Aorta (tissue), 5 donors: Measurements from ENCODE around the gene CRTC1. TPM values are rescaled to one million over a fixed set of nuclear protein-coding genes. Genes with fewer than 3 reads are reported as not detected.
A peak's percentile ranks its signal among the peaks of the same experiment; 100 is the strongest.

ENCODE experiments used
- ATAC-seq: fragments of 200-7000 bp; cut with Tn5 transposase; one replicate; pipeline ENCODE4 v1.9.1; 2022; ENCODE audit warnings: moderate library complexity; ENCODE audit not compliant: low FRiP score
- DNase-seq, 2 donors: peaks; one replicate each; pipeline ENCODE4 v3.0.0-alpha.2; 2020
- H3K27ac ChIP-seq, 2 donors: one replicate each; pipeline ENCODE4 v1.5.1; 2013; ENCODE audit warnings: low read length in 2 of 2, mild to moderate bottlenecking in 2 of 2, moderate library complexity in 2 of 2, control low read depth in 1 of 2, inconsistent platforms in 1 of 2, low read depth in 1 of 2
- H3K27me3 ChIP-seq, 2 donors: one replicate each; pipeline ENCODE4 v1.6.1; 2013; ENCODE audit warnings: control low read depth in 1 of 2, low read length in 1 of 2, mild to moderate bottlenecking in 1 of 2, moderate library complexity in 1 of 2; ENCODE audit not compliant: insufficient read depth in 2 of 2, control insufficient read depth in 1 of 2
- H3K36me3 ChIP-seq, 2 donors: one replicate each; pipeline ENCODE4 v1.6.1; 2013; ENCODE audit warnings: control low read depth in 1 of 2, low read length in 1 of 2, mild to moderate bottlenecking in 1 of 2; ENCODE audit not compliant: insufficient read depth in 2 of 2, control insufficient read depth in 1 of 2
- H3K4me1 ChIP-seq, 2 donors: one replicate each; pipeline ENCODE4 v1.6.1; 2013; ENCODE audit warnings: low read length in 2 of 2, control low read depth in 1 of 2, mild to moderate bottlenecking in 1 of 2, moderate library complexity in 1 of 2; ENCODE audit not compliant: insufficient read depth in 2 of 2, control insufficient read depth in 1 of 2
- H3K4me3 ChIP-seq, 2 donors: one replicate each; pipeline ENCODE4 v1.5.1; 2013; ENCODE audit warnings: low read length in 2 of 2, control low read depth in 1 of 2, mild to moderate bottlenecking in 1 of 2
- H3K9me3 ChIP-seq: one replicate; pipeline ENCODE4 v1.6.1; 2013; ENCODE audit warnings: mild to moderate bottlenecking, low read length; ENCODE audit not compliant: control insufficient read depth
- WGBS, 2 donors: extraction: QIAGEN DNeasy Blood & Tissue Kit; methylation state at CpG; one replicate each; pipeline ENCODE4 v1.1.7; 2013; 5-methylcytosine and 5-hydroxymethylcytosine counted together
- intact Hi-C, 2 donors: fragments of 100-400 bp; cut with DNase I; formaldehyde crosslinking; loops; one replicate each; pipeline versions ENCODE4 v1.14.2 to v1.15.0; 2022
- long read RNA-seq, 2 donors: library from polyadenylated mRNA; unstranded; transcript quantifications; one replicate each; pipeline ENCODE4 v2.0.0, GENCODE V29; 2020 to 2021
- polyA plus RNA-seq, 2 donors: library from polyadenylated mRNA; stranded (reverse); fragments of 200-250 nt; gene quantifications; one replicate each; pipeline ENCODE4 v1.2.3, GENCODE V29; 2013
- total RNA-seq, 2 donors: library from RNA; stranded (reverse); fragmentation: NEBNext Ultra II Directional; extraction: Animal tissue kit (Norgen Biotek cat#: 25700); gene quantifications; one replicate each; pipeline ENCODE4 v1.2.1, GENCODE V29; 2021
- donor health status: healthy with polysubstance abuse.
- donor health status: Bipolar disorder and iron deficiency.
- donor health status: DM: no; HTN: no; CAD: no.
- donor health status: DM: no; HTN: no; CAD: no.
- donor health status: DM: yes; HTN: yes; CAD: no.

The CRTC1 gene
- total RNA-seq, result 10 to 100 TPM in 1 of 2 donors, 1 to 10 TPM in 1; 9.5 to 16.5 TPM
- 10 to 100 TPM in 1 of 2 donors, 1 to 10 TPM in 1; 3.6 to 11.9 TPM for polyA plus RNA-seq
- long read RNA-seq, donor 1, partial matches to known transcripts, result 6 of 23 reads
- long read RNA-seq, donor 1, other reads (novel, unspliced or antisense), result 17 of 23 reads
- long read RNA-seq, donor 2, partial matches to known transcripts, result 5 of 22 reads
- long read RNA-seq, donor 2, other reads (novel, unspliced or antisense), result 17 of 22 reads

DNA sequence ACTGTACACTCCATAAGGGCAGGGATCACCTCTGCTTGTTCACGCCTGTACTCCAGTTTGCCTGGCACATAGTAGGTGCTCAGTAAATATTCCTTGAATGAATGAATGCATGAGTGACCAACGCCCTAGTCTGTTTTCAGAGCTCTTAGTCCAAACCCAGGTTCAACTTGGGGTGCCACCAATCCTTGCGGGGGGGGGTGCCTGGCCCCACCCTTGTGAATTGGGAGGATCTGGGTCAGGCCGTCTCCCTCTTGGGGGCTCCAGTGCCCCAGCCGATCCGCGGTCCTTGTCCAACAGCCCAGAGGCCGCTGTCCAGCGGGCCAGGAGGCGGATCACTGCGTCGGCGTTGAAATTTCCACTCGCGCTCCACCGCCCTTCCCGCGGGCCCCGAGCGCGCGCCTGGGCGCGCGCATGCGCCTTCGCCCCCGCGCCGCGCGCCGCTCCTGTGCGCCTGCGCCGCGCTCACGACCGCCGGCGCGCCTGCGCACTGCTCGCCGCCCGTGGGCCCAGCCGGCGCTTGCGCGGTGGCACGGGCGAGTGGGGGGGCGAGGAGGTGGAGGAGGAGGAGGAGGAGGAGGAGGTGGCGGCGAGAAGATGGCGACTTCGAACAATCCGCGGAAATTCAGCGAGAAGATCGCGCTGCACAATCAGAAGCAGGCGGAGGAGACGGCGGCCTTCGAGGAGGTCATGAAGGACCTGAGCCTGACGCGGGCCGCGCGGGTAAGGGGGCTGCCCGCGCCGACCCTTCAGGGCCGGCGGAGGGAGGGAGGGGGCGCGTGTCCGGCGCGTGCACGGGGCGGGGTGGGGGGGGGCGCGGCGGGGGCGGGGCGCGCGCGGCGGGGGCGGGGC lies at the start of gene CRTC1:
Gene CRTC1 (plus strand): TSS at position 572 of the 849 bp plus-strand sequence. CDS start 23 bp downstream, at position 595.
- peak within 1 kb of the TSS in 1 of 2 donors; percentile 42 for H3K27ac ChIP-seq
- no peaks in the 10 kb centered on the region for H3K9me3 ChIP-seq
- H3K4me3 ChIP-seq, result peak within 1 kb of the TSS; percentile 43 to 46
- intact Hi-C loops, result loop anchor here in 1 of 2 donors (5.0 to 10.0 kb wide), 3 partner anchors 46 to 161 kb away; partner anchors contain the start of gene KLHL26
- ATAC-seq, result peak; percentile 86
- no peaks in the 10 kb centered on the region for H3K4me1 ChIP-seq
- DNase-seq, result peak; percentile 93 to 97
- WGBS, 2 donors, result 1 to 2% methylated on average over 52 to 93 of the region's 93 CpGs
- H3K36me3 ChIP-seq, result no peaks in the 10 kb centered on the region
- H3K27me3 ChIP-seq, result no peaks in the 10 kb centered on the region

DNA sequence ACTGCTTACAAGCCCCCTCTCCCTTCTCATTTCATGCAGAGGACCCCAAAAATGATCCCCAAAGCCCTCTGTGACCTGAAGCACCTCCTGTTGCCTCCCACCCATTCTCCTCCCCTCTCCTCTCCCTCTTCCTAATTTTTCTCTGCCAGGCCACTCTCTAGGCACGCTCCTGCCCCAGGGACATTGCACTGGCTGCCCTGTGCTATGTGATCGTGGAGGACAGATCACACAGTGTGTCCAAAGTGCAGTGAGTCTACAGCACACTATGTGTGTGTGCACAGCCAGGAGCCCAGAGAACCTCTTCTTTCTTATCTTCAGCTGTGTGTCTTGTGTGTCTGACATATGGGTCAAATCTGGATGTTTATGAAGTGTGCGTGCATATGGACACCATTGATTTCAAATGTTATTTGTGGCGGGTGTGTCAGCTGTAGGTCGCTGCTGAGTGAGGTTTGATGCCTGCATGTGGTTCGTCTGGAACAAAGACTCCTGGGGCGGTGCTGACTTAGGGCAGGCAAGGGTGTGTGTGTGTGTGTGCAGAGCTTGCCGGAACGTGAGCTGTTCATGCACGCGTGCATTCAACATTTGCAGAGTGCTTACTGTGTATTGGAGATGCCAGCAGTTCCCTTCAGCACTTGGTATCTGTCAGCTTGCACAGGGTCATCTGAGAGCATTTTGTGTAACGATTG lies 48.7 kb upstream of the CRTC1 start:
- ATAC-seq, result no peak
- H3K4me3 ChIP-seq, result no peak overlapping the region
- no peak for DNase-seq
- no peaks in the 10 kb centered on the region for H3K9me3 ChIP-seq
- intact Hi-C loops, result loop anchor here in 1 of 2 donors (5.0 kb wide), 1 partner anchor 48 kb away; the partner anchor contains the start of gene CRTC1
- H3K36me3 ChIP-seq, result no peaks in the 10 kb centered on the region
- WGBS, 2 donors, result 43 to 49% methylated on average over 12 of the region's 12 CpGs
- no peaks in the 10 kb centered on the region for H3K4me1 ChIP-seq
- H3K27me3 ChIP-seq, result no peaks in the 10 kb centered on the region
- H3K27ac ChIP-seq, result no peak overlapping the region

DNA sequence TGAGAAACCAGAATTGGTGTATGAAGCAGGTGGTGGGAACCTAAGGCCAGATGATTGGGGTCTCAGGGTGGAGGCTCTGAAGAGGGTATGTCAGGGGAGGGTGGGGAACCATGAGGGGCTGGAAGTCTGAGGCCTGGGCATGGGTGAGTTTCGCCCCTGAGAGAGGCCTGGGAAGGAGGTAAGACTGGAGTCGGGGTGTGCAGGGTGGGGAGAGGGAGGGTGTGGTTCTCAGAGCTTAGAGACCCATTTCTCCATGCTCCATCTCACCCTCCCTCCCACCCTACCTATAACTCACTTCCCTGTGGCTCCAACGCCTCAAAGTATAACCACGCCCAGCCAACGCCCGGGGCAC lies 47.7 kb upstream of the CRTC1 start:
- intact Hi-C loops, result loop anchor here in 1 of 2 donors (5.0 kb wide), 1 partner anchor 46 kb away; the partner anchor contains the start of gene CRTC1
- no peak for DNase-seq
- no peaks in the 10 kb centered on the region for H3K9me3 ChIP-seq
- H3K27ac ChIP-seq, result no peak overlapping the region
- no peaks in the 10 kb centered on the region for H3K36me3 ChIP-seq
- H3K4me3 ChIP-seq, result no peak overlapping the region
- H3K27me3 ChIP-seq, result no peaks in the 10 kb centered on the region
- H3K4me1 ChIP-seq, result no peaks in the 10 kb centered on the region
- no peak for ATAC-seq
- WGBS, 2 donors, result 11 to 23% methylated on average over 6 of the region's 6 CpGs

- Histone ChIP-seq H3K27ac (peak overlapping the region in 1 of 2 donors; percentile 45), H3K4me3 (peak overlapping the region in 1 of 2 donors; percentile 52), H3K4me1 (no peaks in the 10 kb centered on the region), H3K9me3 (no peaks in the 10 kb centered on the region), H3K36me3 (no peaks in the 10 kb centered on the region), H3K27me3 (no peaks in the 10 kb centered on the region)
- ATAC-seq, result peak; percentile 98
- peak; percentile 99 to 100 for DNase-seq
- WGBS, 2 donors, result 2 to 3% methylated on average over 39 to 44 of the region's 44 CpGs
- intact Hi-C loops, result loop anchor here in 1 of 2 donors (5.0 kb wide), 1 partner anchor 46 kb away; the partner anchor contains the start of gene CRTC1
These were observed 47.1 kb upstream of the CRTC1 start for GRCh38 chr19:18636183-18636968.

GRCh38 chr19:18636969-18637629 lies 46.4 kb upstream of the CRTC1 start, which contains the start of gene KLHL26:
Gene KLHL26 (plus strand): TSS chr19:18637028. CDS start chr19:18637055, 27 bp downstream.
- Histone ChIP-seq H3K4me1 (no peaks in the 10 kb centered on the region), H3K27me3 (no peaks in the 10 kb centered on the region), H3K4me3 (peak within 1 kb of the TSS; percentile 52 to 60), H3K9me3 (no peaks in the 10 kb centered on the region), H3K36me3 (no peaks in the 10 kb centered on the region), H3K27ac (peak within 1 kb of the TSS in 1 of 2 donors; percentile 87)
- intact Hi-C loops, result loop anchor here in 1 of 2 donors (5.0 kb wide), 1 partner anchor 45 kb away; the partner anchor contains the start of gene CRTC1
- DNase-seq, result no peak
- no peak for ATAC-seq
- WGBS, 2 donors, result 6 to 7% methylated on average over 42 to 47 of the region's 47 CpGs

DNA sequence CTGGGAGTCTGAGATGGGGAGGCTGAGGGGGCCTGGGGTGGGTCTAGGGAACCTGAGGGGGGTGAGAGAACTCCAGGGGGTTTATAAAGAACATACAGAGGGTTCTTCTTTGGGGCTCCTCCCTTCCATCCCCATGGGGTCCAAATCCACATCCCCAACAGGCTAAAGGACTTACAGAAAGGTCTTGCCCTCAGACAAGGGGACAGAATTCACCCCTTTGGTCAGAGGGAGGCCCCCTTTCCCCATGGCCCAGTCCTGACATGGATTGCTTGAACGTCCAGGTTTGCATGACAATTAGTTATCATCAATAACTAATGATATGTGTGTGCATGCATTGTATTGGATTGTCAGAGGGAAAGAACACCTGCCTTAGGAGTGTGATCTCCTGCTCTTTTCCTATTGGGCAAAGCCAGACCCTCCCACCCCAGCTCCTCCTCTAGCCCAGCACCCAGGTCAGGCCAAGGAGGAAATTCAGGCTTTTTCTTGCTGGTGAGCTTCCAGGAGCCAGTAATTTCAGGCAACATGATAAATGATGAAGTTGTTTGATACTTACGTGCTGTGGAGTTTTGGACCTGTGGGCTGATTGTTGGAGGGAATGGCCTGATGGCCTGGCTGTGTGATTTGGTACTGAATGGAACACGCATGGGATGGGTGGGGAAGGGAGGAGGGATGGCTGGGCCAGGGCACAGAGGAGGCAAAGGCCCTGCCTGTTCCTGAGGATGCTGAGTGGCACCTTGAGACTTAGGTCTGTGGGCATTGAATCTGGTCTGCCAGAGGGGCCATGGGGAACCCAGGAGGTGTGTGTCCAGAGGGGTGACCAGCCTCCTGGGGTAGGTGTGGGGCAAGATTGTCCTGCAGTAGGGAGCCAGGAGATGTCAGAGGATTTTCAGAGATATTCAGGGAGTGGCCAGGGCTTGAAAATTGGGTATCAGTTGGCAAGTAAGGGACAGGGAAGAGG lies 45.5 kb upstream of the CRTC1 start:
- Histone ChIP-seq H3K36me3 (no peaks in the 10 kb centered on the region), H3K4me3 (peak overlapping the region in 1 of 2 donors; percentile 52), H3K9me3 (no peaks in the 10 kb centered on the region), H3K27me3 (no peaks in the 10 kb centered on the region), H3K4me1 (no peaks in the 10 kb centered on the region), H3K27ac (peak overlapping the region in 1 of 2 donors; percentile 87)
- no peak for ATAC-seq
- WGBS, 2 donors, result 5 to 16% methylated on average over 3 of the region's 3 CpGs
- intact Hi-C loops, result loop anchor here in 1 of 2 donors (5.0 kb wide), 1 partner anchor 44 kb away; the partner anchor contains the start of gene CRTC1
- no peak for DNase-seq

DNA sequence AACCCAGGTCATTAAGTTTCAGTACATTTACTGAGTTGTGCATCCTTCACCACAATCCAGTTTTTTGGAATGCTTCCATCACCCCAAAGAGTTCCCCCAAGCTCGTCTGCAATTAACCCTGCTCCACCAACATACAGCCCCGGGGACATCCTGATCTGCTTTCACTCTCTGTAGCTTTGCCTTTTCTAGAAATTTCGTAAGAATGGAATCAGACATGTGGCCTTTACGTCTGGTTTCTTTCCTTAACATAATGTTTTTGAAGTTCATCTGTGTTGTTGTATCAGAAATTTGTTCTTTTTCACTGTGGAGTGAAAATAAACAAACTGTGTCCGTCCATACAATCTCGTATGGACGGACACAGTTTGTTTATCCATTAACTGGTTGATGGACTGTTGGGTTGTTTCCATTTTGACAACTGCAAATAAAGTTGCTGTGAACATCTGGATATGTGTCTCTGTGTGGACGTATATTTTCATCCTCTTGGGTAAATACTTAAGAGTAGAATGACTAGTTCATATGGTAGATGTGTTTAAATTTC lies 43.7 kb upstream of the CRTC1 start:
- no peak overlapping the region for H3K4me3 ChIP-seq
- WGBS, 2 donors, result 72 to 74% methylated on average over 8 of the region's 8 CpGs
- no peaks in the 10 kb centered on the region for H3K4me1 ChIP-seq
- ATAC-seq (no peak), DNase-seq (no peak)
- intact Hi-C loops, result loop anchor here in 1 of 2 donors (5.0 kb wide), 1 partner anchor 43 kb away; the partner anchor contains the start of gene CRTC1
- no peaks in the 10 kb centered on the region for H3K36me3 ChIP-seq
- H3K9me3 ChIP-seq, result no peaks in the 10 kb centered on the region
- no peaks in the 10 kb centered on the region for H3K27me3 ChIP-seq
- H3K27ac ChIP-seq, result no peak overlapping the region
